Activated CD8-positive, alpha-beta T cell treated with anti-CD3 and anti-CD28 coated beads for 36 hours (primary cell): ENCODE measurements around the gene DCAKD. TPM values are rescaled to one million over a fixed set of nuclear protein-coding genes. Genes with fewer than 3 reads are reported as not detected.

Experiments
- ATAC-seq: fragments of 200-7000 bp; cut with Tn5 transposase; one replicate; pipeline ENCODE4 v1.10.0; 2021; ENCODE audit warnings: mild to moderate bottlenecking, moderate library complexity
- CTCF ChIA-PET: fragments of 350-600 bp; sonication (Branson Sonifier 250); formaldehyde crosslinking; loops from one replicate; lab custom pipeline; 2021; ENCODE audit warnings: antibody characterized with exemption; lab: Charles Lee
- POLR2A ChIA-PET: fragments of 350-600 bp; sonication (Branson Sonifier 250); formaldehyde crosslinking; loops from one replicate; lab custom pipeline; 2021; ENCODE audit warnings: antibody characterized with exemption; lab: Charles Lee
- DNase-seq: peaks from one replicate; pipeline ENCODE4 v3.0.0-alpha.2; 2020
- H3K27ac Mint-ChIP-seq: one replicate; pipeline ENCODE4 v1.8.0; 2021; ENCODE audit warnings: mild to moderate bottlenecking, mixed read lengths
- H3K27me3 Mint-ChIP-seq: one replicate; pipeline ENCODE4 v1.8.0; 2021; ENCODE audit warnings: mixed read lengths
- H3K36me3 Mint-ChIP-seq: one replicate; pipeline ENCODE4 v1.8.0; 2021; ENCODE audit warnings: low read depth, mixed read lengths
- H3K4me1 Mint-ChIP-seq: one replicate; pipeline ENCODE4 v1.8.0; 2021; ENCODE audit warnings: low read depth, mixed read lengths
- H3K4me3 Mint-ChIP-seq: one replicate; pipeline ENCODE4 v1.8.0; 2021; ENCODE audit warnings: mild to moderate bottlenecking, moderate library complexity, mixed read lengths
- H3K9me3 Mint-ChIP-seq: one replicate; pipeline ENCODE4 v1.8.0; 2021; ENCODE audit warnings: mixed read lengths
- intact Hi-C: fragments of 100-400 bp; cut with micrococcal nuclease; formaldehyde crosslinking; loops from one replicate; pipeline ENCODE4 v1.10.0; 2022
- total RNA-seq, 2 experiments: library from RNA; stranded (reverse); gene quantifications; one replicate each; pipeline ENCODE4 v1.2.3, GENCODE V29; 2021
- TF ChIP-seq, protein P1 (sequence below): fragments of 200-600 bp; IDR thresholded peaks from one replicate; pipeline ENCODE4 v1.8.0; 2022; ENCODE audit warnings: antibody characterized with exemption, mild to moderate bottlenecking

DCAKD gene
- total RNA-seq, 2 experiments from 2014 or later: 34.3 to 35.8 TPM

DNA sequence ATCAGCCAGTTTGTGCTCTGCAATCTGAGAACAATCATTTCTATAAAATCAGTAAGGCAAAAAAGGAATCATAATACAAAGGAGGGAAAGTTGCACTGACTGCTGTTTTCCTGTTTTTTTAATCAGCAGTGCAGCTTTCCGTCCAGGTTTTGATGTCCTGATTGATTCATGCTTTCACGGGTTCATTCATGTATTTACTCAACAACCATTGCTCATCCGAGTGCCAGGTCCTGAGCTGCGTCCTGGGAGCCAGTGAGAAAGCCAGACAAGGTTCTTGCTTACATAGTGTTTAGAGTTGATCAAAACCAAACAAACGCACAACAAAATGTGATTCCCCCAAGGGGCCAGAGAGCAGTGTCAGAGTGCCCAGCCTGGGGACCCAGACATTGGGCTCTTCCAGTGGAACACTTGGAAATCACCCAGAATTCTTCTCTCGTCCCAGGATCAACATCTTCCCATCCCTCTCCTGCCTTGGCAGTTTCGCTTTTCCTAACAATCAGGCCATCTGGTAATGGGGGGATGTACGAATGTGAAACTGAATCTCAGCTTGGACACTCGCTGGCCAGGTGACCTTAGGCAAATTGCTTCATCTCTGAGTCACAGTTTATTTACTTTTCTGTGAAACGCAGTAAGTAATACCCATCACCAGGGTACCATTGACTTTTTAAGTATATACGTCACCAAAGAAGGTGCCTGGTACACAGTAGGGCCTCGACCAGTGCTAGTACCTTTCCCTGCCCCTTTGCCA is 70.0 kb downstream of the DCAKD start:
- no peaks in the 10 kb centered on the region for H3K4me1 Mint-ChIP-seq
- intact Hi-C loops: no loop called here
- TF ChIP-seq, protein P1, sequence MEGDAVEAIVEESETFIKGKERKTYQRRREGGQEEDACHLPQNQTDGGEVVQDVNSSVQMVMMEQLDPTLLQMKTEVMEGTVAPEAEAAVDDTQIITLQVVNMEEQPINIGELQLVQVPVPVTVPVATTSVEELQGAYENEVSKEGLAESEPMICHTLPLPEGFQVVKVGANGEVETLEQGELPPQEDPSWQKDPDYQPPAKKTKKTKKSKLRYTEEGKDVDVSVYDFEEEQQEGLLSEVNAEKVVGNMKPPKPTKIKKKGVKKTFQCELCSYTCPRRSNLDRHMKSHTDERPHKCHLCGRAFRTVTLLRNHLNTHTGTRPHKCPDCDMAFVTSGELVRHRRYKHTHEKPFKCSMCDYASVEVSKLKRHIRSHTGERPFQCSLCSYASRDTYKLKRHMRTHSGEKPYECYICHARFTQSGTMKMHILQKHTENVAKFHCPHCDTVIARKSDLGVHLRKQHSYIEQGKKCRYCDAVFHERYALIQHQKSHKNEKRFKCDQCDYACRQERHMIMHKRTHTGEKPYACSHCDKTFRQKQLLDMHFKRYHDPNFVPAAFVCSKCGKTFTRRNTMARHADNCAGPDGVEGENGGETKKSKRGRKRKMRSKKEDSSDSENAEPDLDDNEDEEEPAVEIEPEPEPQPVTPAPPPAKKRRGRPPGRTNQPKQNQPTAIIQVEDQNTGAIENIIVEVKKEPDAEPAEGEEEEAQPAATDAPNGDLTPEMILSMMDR: no peak
- H3K4me3 Mint-ChIP-seq: no peak overlapping the region
- DNase-seq (no peak), ATAC-seq (no peak)
- no peaks in the 10 kb centered on the region for H3K36me3 Mint-ChIP-seq
- POLR2A ChIA-PET: interaction anchor here (0.7 to 1.7 kb wide), 2 partner anchors 17 to 43 kb away, joined by 3 read pairs; no protein-coding TSS in a partner anchor
- peaks cover 1% of the 10 kb centered on the region for H3K9me3 Mint-ChIP-seq
- H3K27me3 Mint-ChIP-seq: peaks cover 16% of the 10 kb centered on the region
- no peak overlapping the region for H3K27ac Mint-ChIP-seq
- CTCF ChIA-PET: interaction anchor here (1.0 kb wide), 1 partner anchor 41 kb away, joined by 4 read pairs; no protein-coding TSS in a partner anchor

GRCh38 chr17:44979426-44979995 is 71.9 kb downstream of the DCAKD start:
- intact Hi-C loops: no loop called here
- no peak for DNase-seq
- Mint-ChIP-seq H3K4me3 (no peak overlapping the region), H3K4me1 (no peaks in the 10 kb centered on the region), H3K27ac (no peak overlapping the region), H3K27me3 (peaks cover 11% of the 10 kb centered on the region), H3K9me3 (no peaks in the 10 kb centered on the region), H3K36me3 (no peaks in the 10 kb centered on the region)
- ChIA-PET POLR2A (no interaction called here), CTCF (interaction anchor here (0.9 kb wide), 1 partner anchor 70 kb away, joined by 3 read pairs; no protein-coding TSS in a partner anchor)
- ATAC-seq: no peak
- TF ChIP-seq, protein P1: no peak

DNA sequence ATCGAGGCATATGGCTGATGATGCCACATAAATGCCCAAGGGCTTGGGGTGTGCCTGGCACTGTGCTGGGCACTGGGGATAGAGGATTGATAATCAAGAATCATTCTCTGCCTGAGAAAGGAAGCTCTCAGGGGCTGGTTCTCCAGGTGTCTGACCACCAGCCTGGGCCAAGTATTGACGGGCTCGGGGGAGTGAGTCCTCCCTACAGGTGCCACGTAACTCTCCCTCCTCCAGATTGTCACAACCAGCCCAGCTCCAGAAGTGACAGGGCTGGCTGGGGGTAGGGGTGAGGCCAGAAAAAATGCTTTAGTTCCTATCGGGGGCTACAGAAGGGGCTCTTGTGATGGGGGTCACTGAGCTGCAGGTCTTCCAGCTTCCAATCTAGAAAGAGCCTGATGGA is 72.6 kb downstream of the DCAKD start:
- TF ChIP-seq, protein P1: no peak
- ChIA-PET POLR2A (no interaction called here), CTCF (no interaction called here)
- ATAC-seq (no peak), DNase-seq (no peak)
- H3K9me3 Mint-ChIP-seq: no peaks in the 10 kb centered on the region
- no peak overlapping the region for H3K4me3 Mint-ChIP-seq
- no peak overlapping the region for H3K27ac Mint-ChIP-seq
- H3K4me1 Mint-ChIP-seq: no peaks in the 10 kb centered on the region
- intact Hi-C loops: no loop called here
- peaks cover 11% of the 10 kb centered on the region for H3K27me3 Mint-ChIP-seq
- H3K36me3 Mint-ChIP-seq: no peaks in the 10 kb centered on the region

- POLR2A ChIA-PET: no interaction called here
- CTCF ChIA-PET: interaction anchor here (1.4 kb wide), 1 partner anchor 46 kb away, joined by 3 read pairs; no protein-coding TSS in a partner anchor
- DNase-seq (no peak), ATAC-seq (no peak)
- Mint-ChIP-seq H3K27ac (no peak overlapping the region), H3K36me3 (no peaks in the 10 kb centered on the region), H3K9me3 (no peaks in the 10 kb centered on the region), H3K27me3 (peaks cover 11% of the 10 kb centered on the region), H3K4me3 (no peak overlapping the region), H3K4me1 (no peaks in the 10 kb centered on the region)
- intact Hi-C loops: no loop called here
- TF ChIP-seq, protein P1: no peak
Measured at GRCh38 chr17:44977814-44978550, 73.5 kb downstream of the DCAKD start.
